HEK293T (cell line): ENCODE results near the gene TPSB2.

ENCODE experiments used
- CTCF ChIA-PET: fragments of 350-600 bp; formaldehyde crosslinking; extraction: SDS; loops from one replicate; lab custom pipeline; 2021; ENCODE audit warnings: antibody characterized with exemption, inconsistent platforms; lab: Yijun Ruan, JAX
- POLR2A ChIA-PET: fragments of 350-600 bp; formaldehyde crosslinking; extraction: SDS; loops from one replicate; lab custom pipeline; 2020; ENCODE audit warnings: antibody characterized with exemption, inconsistent platforms; lab: Yijun Ruan, JAX
- DNase-seq: peaks from one replicate; pipeline ENCODE4 v3.0.0; 2012; ENCODE audit warnings: mixed read lengths; ENCODE audit errors: extremely low spot score
- ARNT ChIP-seq: fragments of 450-650 bp; IDR thresholded peaks from 2 replicates; pipeline ENCODE4 v1.6.1; 2017; ENCODE audit warnings: mild to moderate bottlenecking
- BHLHE40 ChIP-seq: fragments of 450-650 bp; IDR thresholded peaks from 2 replicates; pipeline ENCODE4 v1.6.1; 2016; ENCODE audit warnings: mild to moderate bottlenecking, moderate library complexity, borderline replicate concordance
- CTBP1 ChIP-seq: fragments of 450-650 bp; IDR thresholded peaks from 2 replicates; pipeline ENCODE4 v1.6.1; 2016; ENCODE audit warnings: borderline replicate concordance
- ELF4 ChIP-seq: fragments of 450-650 bp; IDR thresholded peaks from 2 replicates; pipeline ENCODE4 v1.6.1; 2017; ENCODE audit warnings: antibody characterized with exemption
- FOXA1 ChIP-seq: fragments of 450-650 bp; IDR thresholded peaks from 2 replicates; pipeline ENCODE4 v1.6.1; 2016; ENCODE audit warnings: mild to moderate bottlenecking
- FOXK2 ChIP-seq: fragments of 450-650 bp; IDR thresholded peaks from 2 replicates; pipeline ENCODE4 v1.6.1; 2016; ENCODE audit warnings: mild to moderate bottlenecking
- FOXM1 ChIP-seq: fragments of 450-650 bp; IDR thresholded peaks from 2 replicates; pipeline ENCODE4 v1.6.1; 2017; ENCODE audit warnings: mild to moderate bottlenecking, borderline replicate concordance
- HDGF ChIP-seq: fragments of 450-650 bp; IDR thresholded peaks from 2 replicates; pipeline ENCODE4 v1.6.1; 2017; ENCODE audit warnings: antibody characterized with exemption, borderline replicate concordance
- L3MBTL2 ChIP-seq: fragments of 450-650 bp; conservative IDR thresholded peaks from 2 replicates; pipeline ENCODE4 v1.6.1; 2016; ENCODE audit warnings: mild to moderate bottlenecking
- LEF1 ChIP-seq: fragments of 450-650 bp; IDR thresholded peaks from 2 replicates; pipeline ENCODE4 v1.6.1; 2017; ENCODE audit warnings: mild to moderate bottlenecking, borderline replicate concordance
- NFRKB ChIP-seq: fragments of 450-650 bp; IDR thresholded peaks from 2 replicates; pipeline ENCODE4 v1.6.1; 2016; ENCODE audit warnings: mild to moderate bottlenecking, moderate library complexity
- PKNOX1 ChIP-seq: fragments of 450-650 bp; IDR thresholded peaks from 2 replicates; pipeline ENCODE4 v1.6.1; 2016
- SP1 ChIP-seq: fragments of 450-650 bp; IDR thresholded peaks from 2 replicates; pipeline ENCODE4 v1.6.1; 2017
- SUZ12 ChIP-seq: fragments of 450-650 bp; IDR thresholded peaks from 2 replicates; pipeline ENCODE4 v1.6.1; 2016; ENCODE audit warnings: mild to moderate bottlenecking
- TARDBP ChIP-seq: fragments of 450-650 bp; IDR thresholded peaks from 2 replicates; pipeline ENCODE4 v1.6.1; 2016
- ZNF384 ChIP-seq: fragments of 450-650 bp; IDR thresholded peaks from 2 replicates; pipeline ENCODE4 v1.6.1; 2016

Gene TPSB2

GRCh38 chr16:1182316-1182671 lies 47.7 kb downstream of the TPSB2 start:
- no peak for DNase-seq
- CTCF ChIA-PET = no interaction called here
- POLR2A ChIA-PET = no interaction called here
- TF ChIP-seq FOXA1 (no peak), FOXK2 (no peak), ARNT (no peak), FOXM1 (no peak), LEF1 (no peak), CTBP1 (no peak), SP1 (no peak), PKNOX1 (no peak), ELF4 (no peak), SUZ12 (no peak), HDGF (no peak), ZNF384 (no peak), L3MBTL2 (no peak), BHLHE40 (no peak), TARDBP (no peak), NFRKB (no peak)

- POLR2A ChIA-PET = no interaction called here
- DNase-seq = no peak
- CTCF ChIA-PET = interaction anchor here (1.1 kb wide), 2 partner anchors 9 to 69 kb away, joined by 3 read pairs; no protein-coding TSS in a partner anchor
Measured at GRCh38 chr16:1181404-1182315, 48.3 kb downstream of the TPSB2 start.

GRCh38 chr16:1180549-1181403 lies 49.2 kb downstream of the TPSB2 start:
- no peak for DNase-seq
- CTCF ChIA-PET = interaction anchor here (1.1 kb wide), 2 partner anchors 8 to 68 kb away, joined by 3 read pairs; no protein-coding TSS in a partner anchor
- POLR2A ChIA-PET = no interaction called here
- TF ChIP-seq HDGF (no peak), ARNT (no peak), LEF1 (no peak), SP1 (no peak), TARDBP (no peak), CTBP1 (no peak), L3MBTL2 (no peak)

More at GRCh38 chr16:1181404-1182315, 48.3 kb downstream of the TPSB2 start:
- TF ChIP-seq TARDBP = no peak
- TF ChIP-seq NFRKB = no peak
- TF ChIP-seq FOXA1 = no peak
- no peak for TF ChIP-seq ZNF384
- no peak for TF ChIP-seq CTBP1
- TF ChIP-seq SUZ12 = no peak
- TF ChIP-seq SP1 = no peak
- TF ChIP-seq ARNT = no peak
- no peak for TF ChIP-seq HDGF
- no peak for TF ChIP-seq PKNOX1
- no peak for TF ChIP-seq ELF4
- no peak for TF ChIP-seq FOXM1
- TF ChIP-seq BHLHE40 = no peak
- no peak for TF ChIP-seq FOXK2
- TF ChIP-seq L3MBTL2 = no peak
- no peak for TF ChIP-seq LEF1
